ENCODE results near the gene PYCARD. TPM values are rescaled to one million over a fixed set of nuclear protein-coding genes. Genes with fewer than 3 reads are reported as not detected.

PYCARD gene
- total and polyA plus RNA-seq, 9 of the 15 experiments (the other 6 are each of a cell fraction or from before 2014, with no cell fraction given) = 1.3 to 28.4 (median 6.0) TPM

GRCh38 chr16:31186930-31187807, 15.4 kb downstream of the PYCARD start (continued):
- TF ChIP-seq ATF6 (CRISPR knock-in tag; IDR thresholded peaks at IDR 0.05) (no peak), TEAD1 (CRISPR knock-in tag; IDR thresholded peaks at IDR 0.05) (no peak), PKNOX1 (IDR thresholded peaks at IDR 0.05) (no peak), TAF9B (IDR thresholded peaks at IDR 0.05; ENCODE audit: partially characterized antibody) (no peak), HNRNPL (IDR thresholded peaks at IDR 0.05; ENCODE audit: low read depth, low read length) (no peak), KLF10 (CRISPR knock-in tag; IDR thresholded peaks at IDR 0.05) (no peak), MED1 (CRISPR knock-in tag; IDR thresholded peaks at IDR 0.05; ENCODE audit: borderline replicate concordance) (no peak), STAT6 (CRISPR knock-in tag; IDR thresholded peaks at IDR 0.05) (no peak), ZBTB9 (CRISPR knock-in tag; IDR thresholded peaks at IDR 0.05) (no peak), ZNF717 (CRISPR knock-in tag; IDR thresholded peaks at IDR 0.05) (no peak), ZBTB11 (CRISPR knock-in tag; IDR thresholded peaks at IDR 0.05) (no peak), MTA2 (IDR thresholded peaks at IDR 0.05; ENCODE audit: low read depth) (no peak), ZNF232 (CRISPR knock-in tag; IDR thresholded peaks at IDR 0.05) (no peak), RBM14 (IDR thresholded peaks at IDR 0.05; ENCODE audit: borderline replicate concordance, insufficient read depth, low read depth, low read length) (no peak)

All from K562 (cell line).